H1 (cell line): ENCODE measurements around the gene C3orf85.

Source experiments
- EZH2 ChIP-seq: fragments of 200-600 bp; sonication (generic); IDR thresholded peaks from 2 replicates; pipeline ENCODE4 v1.7.1; 2012; ENCODE audit warnings: low read depth, mild to moderate bottlenecking, moderate library complexity, low read length, inconsistent platforms; ENCODE audit not compliant: severe bottlenecking
- JUN ChIP-seq: IDR thresholded peaks from 2 replicates; pipeline ENCODE4 v1.6.1; 2011; ENCODE audit warnings: low read depth, mild to moderate bottlenecking, improper control_type of control experiment, low read length
- POLR2A ChIP-seq, 2 experiments: IDR thresholded peaks; 1 replicate in 1 of 2; 2 replicates in 1 of 2; pipeline ENCODE4 v1.6.1; 2011; ENCODE audit warnings: low read depth in 2 of 2, low read length in 2 of 2, mild to moderate bottlenecking in 2 of 2; ENCODE audit errors: control extremely low read depth in 1 of 2
- POLR2AphosphoS5 ChIP-seq: IDR thresholded peaks from 2 replicates; pipeline ENCODE4 v1.6.1; 2011; ENCODE audit warnings: low read depth, low read length
- POU5F1 ChIP-seq: IDR thresholded peaks from 2 replicates; pipeline ENCODE4 v1.6.1; 2011; ENCODE audit warnings: low read depth, mild to moderate bottlenecking, low read length, moderate library complexity
- RFX5 ChIP-seq: IDR thresholded peaks from 2 replicates; pipeline ENCODE4 v1.6.1; 2011; ENCODE audit warnings: low read depth, low read length, improper control_type of control experiment, borderline replicate concordance
- TCF12 ChIP-seq: IDR thresholded peaks from 2 replicates; pipeline ENCODE4 v1.6.1; 2011; ENCODE audit warnings: low read depth, mild to moderate bottlenecking, low read length
- YY1 ChIP-seq: IDR thresholded peaks from 2 replicates; pipeline ENCODE4 v1.6.1; 2011; ENCODE audit warnings: low read depth, mild to moderate bottlenecking, low read length
- ZNF274 ChIP-seq: IDR thresholded peaks from 2 replicates; pipeline ENCODE4 v1.7.0; 2012; ENCODE audit warnings: low read length, borderline replicate concordance; ENCODE audit errors: extremely low read depth
- TF ChIP-seq, protein P1 (sequence below), 3 experiments: IDR thresholded peaks; 1 replicate in 2 of 3; 2 replicates in 1 of 3; pipeline versions ENCODE4 v1.5.1 to v1.6.1; 2011; ENCODE audit warnings: low read length in 3 of 3, mild to moderate bottlenecking in 3 of 3, inconsistent platforms in 2 of 3, low read depth in 1 of 3, moderate library complexity in 1 of 3; ENCODE audit not compliant: insufficient read depth in 1 of 3; ENCODE audit errors: control extremely low read depth in 1 of 3
- TF ChIP-seq, protein P2 (sequence below): IDR thresholded peaks from 2 replicates; pipeline ENCODE4 v1.6.1; 2012; ENCODE audit warnings: low read length, inconsistent platforms

DNA sequence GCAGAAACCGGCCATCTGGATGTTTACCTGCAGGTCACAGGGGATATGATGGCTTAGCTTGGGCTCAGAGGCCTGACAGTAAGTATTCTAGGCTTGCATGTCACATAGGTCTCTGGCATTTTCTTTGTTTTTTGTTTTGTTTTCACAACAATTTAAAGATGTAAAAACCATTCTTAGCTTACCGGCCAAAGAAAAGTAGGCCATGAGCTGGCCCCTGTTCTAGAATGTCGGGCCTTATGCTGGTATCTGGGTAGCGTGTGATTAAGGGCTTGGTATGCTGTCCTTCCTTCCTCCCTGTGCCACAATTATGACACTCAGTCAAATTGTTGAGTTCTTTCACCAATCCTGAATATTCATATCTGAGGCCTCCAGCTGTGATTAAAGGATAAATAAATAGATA, 40.2 kb downstream of the C3orf85 start:
- TF ChIP-seq, protein P1, sequence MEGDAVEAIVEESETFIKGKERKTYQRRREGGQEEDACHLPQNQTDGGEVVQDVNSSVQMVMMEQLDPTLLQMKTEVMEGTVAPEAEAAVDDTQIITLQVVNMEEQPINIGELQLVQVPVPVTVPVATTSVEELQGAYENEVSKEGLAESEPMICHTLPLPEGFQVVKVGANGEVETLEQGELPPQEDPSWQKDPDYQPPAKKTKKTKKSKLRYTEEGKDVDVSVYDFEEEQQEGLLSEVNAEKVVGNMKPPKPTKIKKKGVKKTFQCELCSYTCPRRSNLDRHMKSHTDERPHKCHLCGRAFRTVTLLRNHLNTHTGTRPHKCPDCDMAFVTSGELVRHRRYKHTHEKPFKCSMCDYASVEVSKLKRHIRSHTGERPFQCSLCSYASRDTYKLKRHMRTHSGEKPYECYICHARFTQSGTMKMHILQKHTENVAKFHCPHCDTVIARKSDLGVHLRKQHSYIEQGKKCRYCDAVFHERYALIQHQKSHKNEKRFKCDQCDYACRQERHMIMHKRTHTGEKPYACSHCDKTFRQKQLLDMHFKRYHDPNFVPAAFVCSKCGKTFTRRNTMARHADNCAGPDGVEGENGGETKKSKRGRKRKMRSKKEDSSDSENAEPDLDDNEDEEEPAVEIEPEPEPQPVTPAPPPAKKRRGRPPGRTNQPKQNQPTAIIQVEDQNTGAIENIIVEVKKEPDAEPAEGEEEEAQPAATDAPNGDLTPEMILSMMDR (IDR thresholded peaks at IDR 0.05; ENCODE audit: control extremely low read depth in 1 of 3, insufficient read depth in 1 of 3, low read depth in 1 of 3, low read length in 3 of 3): no peak
- TF ChIP-seq POLR2A (IDR thresholded peaks at IDR 0.05; ENCODE audit: control extremely low read depth in 1 of 2, low read depth in 2 of 2, low read length in 2 of 2) (no peak), YY1 (no peak), ZNF274 (no peak), EZH2 (no peak), POLR2AphosphoS5 (no peak), TCF12 (no peak), RFX5 (no peak), JUN (no peak), POU5F1 (no peak)
- TF ChIP-seq, protein P2, sequence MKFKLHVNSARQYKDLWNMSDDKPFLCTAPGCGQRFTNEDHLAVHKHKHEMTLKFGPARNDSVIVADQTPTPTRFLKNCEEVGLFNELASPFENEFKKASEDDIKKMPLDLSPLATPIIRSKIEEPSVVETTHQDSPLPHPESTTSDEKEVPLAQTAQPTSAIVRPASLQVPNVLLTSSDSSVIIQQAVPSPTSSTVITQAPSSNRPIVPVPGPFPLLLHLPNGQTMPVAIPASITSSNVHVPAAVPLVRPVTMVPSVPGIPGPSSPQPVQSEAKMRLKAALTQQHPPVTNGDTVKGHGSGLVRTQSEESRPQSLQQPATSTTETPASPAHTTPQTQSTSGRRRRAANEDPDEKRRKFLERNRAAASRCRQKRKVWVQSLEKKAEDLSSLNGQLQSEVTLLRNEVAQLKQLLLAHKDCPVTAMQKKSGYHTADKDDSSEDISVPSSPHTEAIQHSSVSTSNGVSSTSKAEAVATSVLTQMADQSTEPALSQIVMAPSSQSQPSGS: no peak
